H1 (cell line): ENCODE results near the gene TXNDC11. TPM values are rescaled to one million over a fixed set of nuclear protein-coding genes. Genes with fewer than 3 reads are reported as not detected.
A peak's percentile ranks its signal among the peaks of the same experiment; 100 is the strongest.

ENCODE experiments used
- GABPA ChIP-seq: IDR thresholded peaks from 2 replicates; pipeline ENCODE4 v1.6.1; 2011; ENCODE audit warnings: mild to moderate bottlenecking, low read length, moderate library complexity, borderline replicate concordance; ENCODE audit not compliant: insufficient read depth
- KDM1A ChIP-seq: fragments of 200-600, 300-600 bp; sonication (generic); IDR thresholded peaks from 2 replicates; pipeline ENCODE4 v1.7.1; 2016; ENCODE audit warnings: mild to moderate bottlenecking, low read length, borderline replicate concordance
- MAX ChIP-seq: IDR thresholded peaks from 2 replicates; pipeline ENCODE4 v1.6.1; 2012; ENCODE audit warnings: inconsistent platforms
- SIN3A ChIP-seq, 2 experiments: IDR thresholded peaks in 1 of 2; conservative IDR thresholded peaks in 1 of 2; 2 replicates each; pipeline ENCODE4 v1.6.1; 2011 to 2012; ENCODE audit warnings: low read length in 2 of 2, improper control_type of control experiment in 1 of 2, low read depth in 1 of 2, mild to moderate bottlenecking in 1 of 2
- SIRT6 ChIP-seq: IDR thresholded peaks from one replicate; pipeline ENCODE4 v1.7.1; 2012; ENCODE audit warnings: low read length, inconsistent platforms
- SP1 ChIP-seq: IDR thresholded peaks from 2 replicates; pipeline ENCODE4 v1.6.1; 2011; ENCODE audit warnings: low read depth, low read length
- SP4 ChIP-seq: IDR thresholded peaks from 2 replicates; pipeline ENCODE4 v1.6.1; 2012; ENCODE audit warnings: low read length, inconsistent platforms
- SRF ChIP-seq: IDR thresholded peaks from 2 replicates; pipeline ENCODE4 v1.6.1; 2011; ENCODE audit warnings: mild to moderate bottlenecking, low read depth, low read length, moderate library complexity
- SUZ12 ChIP-seq: fragments of 200-600 bp; sonication (generic); IDR thresholded peaks from 2 replicates; pipeline ENCODE4 v1.6.1; 2012; ENCODE audit warnings: mild to moderate bottlenecking, inconsistent platforms, low read length, moderate library complexity, mixed read lengths
- TBP ChIP-seq: IDR thresholded peaks from 2 replicates; pipeline ENCODE4 v1.6.1; 2011; ENCODE audit warnings: low read depth, low read length, improper control_type of control experiment
- YY1 ChIP-seq: IDR thresholded peaks from 2 replicates; pipeline ENCODE4 v1.6.1; 2011; ENCODE audit warnings: low read depth, mild to moderate bottlenecking, low read length
- polyA plus RNA-seq, 7 experiments: library from polyadenylated mRNA; depleted of rRNA in 3 of 7; stranded (reverse) in 5 of 7; unstranded in 2 of 7; fragments of >200 nt in 5 of 7; fragments of 200-250 nt in 2 of 7; gene quantifications; 1 replicate in 5 of 7; 2 replicates in 1 of 7; 4 replicates in 1 of 7; pipeline versions ENCODE4 v1.2.1 to v1.2.3, GENCODE V29; 2011 to 2013; ENCODE audit warnings: missing spikeins in 2 of 7, mixed read lengths in 2 of 7
- total RNA-seq: library from RNA; stranded (reverse); fragmentation: NEBNext Ultra II Directional; extraction: Animal tissue kit (Norgen Biotek cat#: 25700); gene quantifications from 2 replicates; pipeline ENCODE4 v1.2.1, GENCODE V29; 2021

The TXNDC11 gene
- total and polyA plus RNA-seq, 2 of the 8 experiments (the other 6 are each of a cell fraction or from before 2014, with no cell fraction given), result 13.5 to 13.8 TPM

GRCh38 chr16:11635679-11636171, 106.9 kb downstream of the TXNDC11 start (continued):
- TF ChIP-seq GABPA, result no peak
- TF ChIP-seq MAX, result peak; percentile 75
- no peak for TF ChIP-seq SIN3A (conservative IDR thresholded peaks at IDR 0.05 in 1 of 2, IDR thresholded peaks at IDR 0.05 in 1 of 2; ENCODE audit: low read depth in 1 of 2, low read length in 2 of 2)
- TF ChIP-seq SP4, result no peak
- 0 out of 2 replicates have a peak, but pooled peaks have one; percentile 2 for TF ChIP-seq YY1
- TF ChIP-seq SRF, result no peak
- 0 out of 2 replicates have a peak, but pooled peaks have one; percentile 24 for TF ChIP-seq SUZ12
- peak; percentile 82 for TF ChIP-seq KDM1A
- no peak for TF ChIP-seq SP1
- no peak for TF ChIP-seq SIRT6
- TF ChIP-seq TBP, result no peak
